GM23248 (cell line): ENCODE data around the gene GGT6. TPM values are rescaled to one million over a fixed set of nuclear protein-coding genes. Genes with fewer than 3 reads are reported as not detected.

Source experiments
- DNase-seq: peaks from one replicate; pipeline ENCODE4 v3.0.0-alpha.2; 2015
- H2AFZ ChIP-seq: fragments of 200-600 bp; sonication (generic); 2 replicates; pipeline ENCODE4 v1.6.1; 2016; ENCODE audit warnings: antibody characterized with exemption
- H3F3A ChIP-seq: fragments of 200-600 bp; sonication (generic); 2 replicates; pipeline ENCODE4 v1.6.1; 2016; ENCODE audit warnings: mild to moderate bottlenecking, antibody characterized with exemption, mixed run types; ENCODE audit not compliant: insufficient read depth
- H3K27ac ChIP-seq: fragments of 200-600 bp; sonication (generic); 2 replicates; pipeline ENCODE4 v1.5.1; 2016; ENCODE audit warnings: mild to moderate bottlenecking
- H3K27me3 ChIP-seq: fragments of 200-600 bp; sonication (generic); replicated peaks from 2 replicates; pipeline ENCODE4 v1.6.1; 2016; ENCODE audit warnings: mild to moderate bottlenecking; ENCODE audit not compliant: insufficient read depth
- H3K36me3 ChIP-seq: fragments of 200-600 bp; sonication (generic); 2 replicates; pipeline ENCODE4 v1.6.1; 2016; ENCODE audit warnings: low read depth, mild to moderate bottlenecking
- H3K4me1 ChIP-seq: fragments of 200-600 bp; sonication (generic); 2 replicates; pipeline ENCODE4 v1.6.1; 2016; ENCODE audit warnings: mild to moderate bottlenecking; ENCODE audit not compliant: insufficient read depth
- H3K4me2 ChIP-seq: fragments of 200-600 bp; sonication (generic); one replicate; pipeline ENCODE4 v1.6.1; 2016; ENCODE audit warnings: mild to moderate bottlenecking; ENCODE audit not compliant: unreplicated experiment
- H3K4me3 ChIP-seq: fragments of 200-600 bp; sonication (generic); 2 replicates; pipeline ENCODE4 v1.5.1; 2016; ENCODE audit warnings: mild to moderate bottlenecking
- H3K79me2 ChIP-seq: fragments of 200-600 bp; sonication (generic); 2 replicates; pipeline ENCODE4 v1.6.1; 2016; ENCODE audit warnings: mild to moderate bottlenecking; ENCODE audit not compliant: insufficient read depth
- H3K9ac ChIP-seq: fragments of 200-600 bp; sonication (generic); 2 replicates; pipeline ENCODE4 v1.6.1; 2016; ENCODE audit warnings: mild to moderate bottlenecking
- H3K9me2 ChIP-seq: fragments of 200-600 bp; sonication (generic); 2 replicates; pipeline ENCODE4 v1.6.1; 2016; ENCODE audit warnings: mixed run types, mild to moderate bottlenecking, moderate library complexity; ENCODE audit not compliant: insufficient read depth
- H3K9me3 ChIP-seq: fragments of 200-600 bp; sonication (generic); one replicate; pipeline ENCODE4 v1.6.1; 2017; ENCODE audit warnings: low read depth
- H4K20me1 ChIP-seq: fragments of 200-600 bp; sonication (generic); 2 replicates; pipeline ENCODE4 v1.6.0; 2016; ENCODE audit not compliant: insufficient read depth
- EZH2 ChIP-seq: fragments of 200-600 bp; sonication (generic); IDR thresholded peaks from 2 replicates; pipeline ENCODE4 v1.6.1; 2018; ENCODE audit warnings: antibody characterized with exemption, mild to moderate bottlenecking; ENCODE audit not compliant: insufficient read depth, poor library complexity, severe bottlenecking
- EZH2phosphoT487 ChIP-seq: fragments of 200-600 bp; sonication (generic); IDR thresholded peaks from 2 replicates; pipeline ENCODE4 v1.6.1; 2018; ENCODE audit warnings: antibody characterized with exemption, moderate library complexity, mild to moderate bottlenecking, low read depth; ENCODE audit not compliant: insufficient read depth
- WGBS, 2 experiments: methylation state at CpG; one replicate each; pipeline ENCODE4 v1.1.6; 2015 to 2017; ENCODE audit warnings: low lambda C conversion rate in 2 of 2, low coverage in 1 of 2; ENCODE audit errors: missing lambda C conversion rate in 2 of 2; 5-methylcytosine and 5-hydroxymethylcytosine counted together
- in situ Hi-C: fragments of 300-500 bp; cut with MboI; formaldehyde crosslinking; loops from 2 replicates; pipeline ENCODE4 v1.15.0; 2020
- polyA plus RNA-seq: library from polyadenylated mRNA; unstranded; fragments of >200 nt; fragmentation: Nextera tagmentation; extraction: Ambion mirVana; gene quantifications from 2 replicates; pipeline ENCODE4 v1.2.1, GENCODE V29; 2016
- total RNA-seq: library from RNA; depleted of rRNA; stranded (reverse); fragments of >200 nt; shearing (Covaris generic); gene quantifications from 2 replicates; pipeline ENCODE4 v1.2.3, GENCODE V29; 2014

The GGT6 gene
- total and polyA plus RNA-seq, 2 experiments from 2014 or later = not detected

DNA sequence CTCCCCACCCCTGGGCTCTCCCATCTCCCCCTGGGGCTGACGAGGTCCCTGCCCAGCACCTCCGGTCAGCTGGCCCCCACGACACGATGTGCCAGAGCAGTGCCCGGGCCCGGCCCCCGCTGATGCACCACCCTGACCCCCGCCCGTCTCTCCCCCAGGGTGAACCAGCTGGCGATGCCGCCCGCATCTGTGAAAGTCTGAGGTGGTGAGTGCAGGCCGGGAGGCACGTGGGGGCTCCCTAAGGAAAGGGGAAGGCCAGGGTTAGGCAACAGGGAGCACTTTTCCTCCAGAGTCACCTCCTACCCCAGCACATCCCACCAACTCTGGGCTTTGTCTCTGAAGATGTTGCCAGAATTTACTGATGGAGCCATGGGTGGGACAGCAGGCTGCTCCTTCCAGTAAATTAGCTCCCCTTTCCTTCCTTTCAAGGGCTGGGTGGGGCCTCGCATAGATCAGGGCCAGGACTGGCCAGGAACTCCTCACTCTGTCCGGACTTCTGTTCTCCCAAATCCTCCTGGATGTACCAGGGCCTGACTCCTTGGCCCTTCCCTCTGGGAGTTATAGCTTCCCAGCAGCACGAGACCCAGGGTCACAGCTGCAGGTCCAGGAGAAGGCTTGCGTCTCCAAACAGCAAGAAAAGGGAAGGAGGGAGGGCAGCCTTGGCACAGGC is 23.5 kb downstream of the GGT6 start:
- DNase-seq = peak; percentile 43
- H3K9me2 ChIP-seq = no peaks in the 10 kb centered on the region
- no peak overlapping the region for H3K27ac ChIP-seq
- in situ Hi-C loops = no loop called here
- WGBS, 2 experiments = 29 to 50% methylated on average over 10 to 18 of the region's 18 CpGs
- H3K4me2 ChIP-seq = no peak overlapping the region
- no peaks in the 10 kb centered on the region for H3F3A ChIP-seq
- no peaks in the 10 kb centered on the region for H3K27me3 ChIP-seq
- H3K79me2 ChIP-seq = no peaks in the 10 kb centered on the region
- TF ChIP-seq EZH2phosphoT487 (no peak), EZH2 (no peak)
- no peaks in the 10 kb centered on the region for H3K9me3 ChIP-seq
- no peak overlapping the region for H3K4me3 ChIP-seq
- H3K4me1 ChIP-seq = no peaks in the 10 kb centered on the region
- H4K20me1 ChIP-seq = no peaks in the 10 kb centered on the region
- H2AFZ ChIP-seq = no peak overlapping the region
- no peak overlapping the region for H3K9ac ChIP-seq
- no peaks in the 10 kb centered on the region for H3K36me3 ChIP-seq

GRCh38 chr17:4536259-4536741 is 24.1 kb downstream of the GGT6 start:
- H3K4me2 ChIP-seq = no peak overlapping the region
- no peak overlapping the region for H3K9ac ChIP-seq
- TF ChIP-seq EZH2 = no peak
- TF ChIP-seq EZH2phosphoT487 = no peak
- H3K36me3 ChIP-seq = no peaks in the 10 kb centered on the region
- no peaks in the 10 kb centered on the region for H3K79me2 ChIP-seq
- DNase-seq = peak; percentile 39
- no peaks in the 10 kb centered on the region for H3K9me3 ChIP-seq
- 56 to 57% methylated on average over 14 to 19 of the region's 19 CpGs for WGBS, 2 experiments
- H3K27ac ChIP-seq = no peak overlapping the region
- H2AFZ ChIP-seq = no peak overlapping the region
- H3F3A ChIP-seq = no peaks in the 10 kb centered on the region
- no peaks in the 10 kb centered on the region for H3K27me3 ChIP-seq
- no peaks in the 10 kb centered on the region for H3K4me1 ChIP-seq
- in situ Hi-C loops = no loop called here
- no peaks in the 10 kb centered on the region for H4K20me1 ChIP-seq
- H3K4me3 ChIP-seq = no peak overlapping the region
- no peaks in the 10 kb centered on the region for H3K9me2 ChIP-seq

DNA sequence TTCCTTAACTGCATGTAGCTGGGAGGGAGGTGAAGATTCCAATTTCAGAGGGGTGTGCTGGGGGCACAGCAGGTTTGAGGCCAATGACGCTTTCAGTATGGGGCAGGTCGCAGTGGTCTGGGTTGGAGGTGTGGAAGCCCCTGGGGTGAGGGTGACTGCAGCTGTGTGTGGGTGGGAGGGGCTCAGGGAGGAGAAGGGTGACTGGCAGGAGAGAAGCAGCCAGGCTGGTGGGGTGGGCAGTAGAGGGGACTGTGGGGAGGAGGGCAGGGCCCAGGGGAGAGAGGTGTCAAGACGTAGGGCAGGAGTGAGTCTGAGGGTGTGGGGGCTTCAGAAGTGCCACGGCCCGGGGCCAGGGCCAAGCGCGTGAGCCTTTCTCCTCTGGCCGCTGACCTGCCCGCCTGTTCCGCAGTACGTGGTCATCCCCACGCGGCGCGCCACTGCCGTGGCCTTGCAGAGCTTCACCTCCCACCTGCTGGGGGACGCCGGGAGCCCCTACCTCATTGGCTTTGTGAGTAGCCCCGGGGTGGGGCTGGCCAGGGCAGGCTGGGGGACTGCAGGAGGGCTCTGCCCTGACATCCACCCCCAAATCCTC is 24.6 kb downstream of the GGT6 start:
- Histone ChIP-seq H3K9ac (no peak overlapping the region), H3F3A (no peaks in the 10 kb centered on the region), H4K20me1 (no peaks in the 10 kb centered on the region), H2AFZ (no peak overlapping the region), H3K9me2 (no peaks in the 10 kb centered on the region), H3K9me3 (no peaks in the 10 kb centered on the region), H3K36me3 (no peaks in the 10 kb centered on the region), H3K4me3 (no peak overlapping the region), H3K27ac (no peak overlapping the region), H3K4me2 (no peak overlapping the region), H3K27me3 (no peaks in the 10 kb centered on the region), H3K4me1 (no peaks in the 10 kb centered on the region), H3K79me2 (no peaks in the 10 kb centered on the region)
- no peak for DNase-seq
- WGBS, 2 experiments = 67 to 74% methylated on average over 3 to 19 of the region's 19 CpGs
- TF ChIP-seq EZH2 = no peak
- no peak for TF ChIP-seq EZH2phosphoT487
- in situ Hi-C loops = no loop called here

DNA sequence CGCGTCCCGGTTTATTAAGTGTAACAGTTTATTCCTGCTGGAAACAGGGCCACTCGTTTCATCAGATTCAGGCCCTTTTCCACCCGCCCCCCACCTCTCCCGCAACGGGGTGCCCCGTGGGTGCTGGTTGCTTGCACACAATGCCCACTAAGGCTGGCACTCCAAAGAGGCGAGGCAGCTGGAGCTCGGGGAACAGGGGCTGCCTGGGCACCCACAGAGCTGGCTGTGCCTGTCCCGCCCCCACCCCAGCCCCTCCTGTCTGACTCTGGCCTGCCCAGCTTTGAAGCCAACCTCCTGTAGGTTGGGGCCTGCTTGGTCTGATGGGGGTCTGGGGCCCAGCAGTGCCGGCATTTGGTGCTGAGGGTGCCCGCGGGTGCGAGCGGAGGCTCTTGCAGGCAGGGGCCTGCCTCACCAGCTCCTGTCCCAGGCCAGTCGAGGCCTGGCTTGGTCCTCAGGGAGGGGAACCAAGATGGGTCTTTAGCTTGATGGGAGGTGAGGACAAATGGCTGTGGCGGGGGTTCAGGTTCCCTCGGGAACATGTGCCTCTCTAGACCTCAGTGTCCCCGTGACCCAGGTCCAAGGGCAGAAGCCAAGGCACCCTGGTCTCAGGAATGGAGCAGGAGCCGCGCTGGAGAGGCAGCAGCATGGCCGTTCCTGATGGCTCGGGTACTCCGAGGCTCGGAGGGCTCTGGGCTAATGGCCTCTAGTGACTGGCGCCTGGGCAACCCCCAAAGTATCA is 25.3 kb downstream of the GGT6 start:
- Histone ChIP-seq H3F3A (no peaks in the 10 kb centered on the region), H4K20me1 (no peaks in the 10 kb centered on the region), H3K27me3 (no peaks in the 10 kb centered on the region), H3K27ac (no peak overlapping the region), H3K9me3 (no peaks in the 10 kb centered on the region), H3K9ac (no peak overlapping the region), H3K79me2 (no peaks in the 10 kb centered on the region), H3K9me2 (no peaks in the 10 kb centered on the region), H3K4me3 (no peak overlapping the region), H2AFZ (no peak overlapping the region), H3K4me1 (no peaks in the 10 kb centered on the region), H3K36me3 (no peaks in the 10 kb centered on the region), H3K4me2 (no peak overlapping the region)
- WGBS, 2 experiments = 73 to 76% methylated on average over 19 to 27 of the region's 27 CpGs
- in situ Hi-C loops = no loop called here
- no peak for DNase-seq
- TF ChIP-seq EZH2 (no peak), EZH2phosphoT487 (no peak)
